Measurements from ENCODE around the gene TMEM213. TPM values are rescaled to one million over a fixed set of nuclear protein-coding genes. Genes with fewer than 3 reads are reported as not detected.

Gene TMEM213
- total and polyA plus RNA-seq, 10 donors, result 0.05 TPM; not detected in 9

- no peak for TF ChIP-seq POLR2A (IDR thresholded peaks at IDR 0.05)
- no peak for TF ChIP-seq CTCF (IDR thresholded peaks at IDR 0.05 in 8 of 11, conservative IDR thresholded peaks at IDR 0.05 in 3 of 11)
- no peak for TF ChIP-seq POLR2AphosphoS5 (IDR thresholded peaks at IDR 0.05)
- H3K27ac ChIP-seq, result no peak overlapping the region
- no peaks in the 10 kb centered on the region for H3K9me3 ChIP-seq
- DNase-seq, result peak; percentile 46
- peaks cover 0 to 10% (median 0%) of the 10 kb centered on the region in 7 donors for H3K27me3 ChIP-seq (replicated peaks in 1 of 7)
- H3K4me3 ChIP-seq, result no peak overlapping the region
- H3K36me3 ChIP-seq, result no peaks in the 10 kb centered on the region
- H3K4me1 ChIP-seq, result no peaks in the 10 kb centered on the region
- 64 to 82% (median 77%) methylated on average over 10 of the region's 10 CpGs for WGBS, 5 donors
- intact Hi-C loops (cut with DNase I; ENCODE audit: low total_unique reads), result no loop called here
Observed at GRCh38 chr7:138776166-138776833, 21.5 kb upstream of the TMEM213 start.

- no peak overlapping the region for H3K4me3 ChIP-seq
- H3K36me3 ChIP-seq, result no peaks in the 10 kb centered on the region
- H3K27me3 ChIP-seq (replicated peaks in 1 of 7), result peaks cover 0 to 8% (median 0%) of the 10 kb centered on the region in 7 donors
- intact Hi-C loops (cut with DNase I; ENCODE audit: low total_unique reads), result no loop called here
- DNase-seq, result no peak
- H3K9me3 ChIP-seq, result peaks cover 0 to 6% (median 0%) of the 10 kb centered on the region in 8 donors
- H3K27ac ChIP-seq, result no peak overlapping the region
- WGBS, 5 donors, result 82 to 94% (median 87%) methylated on average over 2 of the region's 2 CpGs
- H3K4me1 ChIP-seq, result no peaks in the 10 kb centered on the region
- no peak for TF ChIP-seq CTCF (IDR thresholded peaks at IDR 0.05 in 8 of 11, conservative IDR thresholded peaks at IDR 0.05 in 3 of 11)
- no peak for TF ChIP-seq POLR2A (IDR thresholded peaks at IDR 0.05)
- TF ChIP-seq POLR2AphosphoS5 (IDR thresholded peaks at IDR 0.05), result no peak
Observed at GRCh38 chr7:138781004-138781403, 16.8 kb upstream of the TMEM213 start.

GRCh38 chr7:138784692-138785091 lies 13.1 kb upstream of the TMEM213 start:
- TF ChIP-seq POLR2A (IDR thresholded peaks at IDR 0.05), result no peak
- TF ChIP-seq CTCF (IDR thresholded peaks at IDR 0.05 in 8 of 11, conservative IDR thresholded peaks at IDR 0.05 in 3 of 11), result no peak
- TF ChIP-seq POLR2AphosphoS5 (IDR thresholded peaks at IDR 0.05), result no peak
- Histone ChIP-seq H3K27ac (no peak overlapping the region), H3K9me3 (peaks cover 0 to 22% (median 9%) of the 10 kb centered on the region in 8 donors), H3K36me3 (no peaks in the 10 kb centered on the region), H3K4me1 (no peaks in the 10 kb centered on the region), H3K27me3 (replicated peaks in 1 of 7) (peaks cover 0 to 11% (median 0%) of the 10 kb centered on the region in 7 donors), H3K4me3 (no peak overlapping the region)
- intact Hi-C loops (cut with DNase I; ENCODE audit: low total_unique reads), result no loop called here
- no peak for DNase-seq
- WGBS, 5 donors, result 51 to 84% (median 75%) methylated on average over 4 of the region's 4 CpGs

- peak; percentile 27 for DNase-seq
- intact Hi-C loops (cut with DNase I; ENCODE audit: low total_unique reads), result no loop called here
- Histone ChIP-seq H3K27me3 (replicated peaks in 1 of 7) (peaks cover 0 to 11% (median 0%) of the 10 kb centered on the region in 7 donors), H3K9me3 (peaks cover 0 to 22% (median 9%) of the 10 kb centered on the region in 8 donors), H3K27ac (no peak overlapping the region), H3K36me3 (no peaks in the 10 kb centered on the region), H3K4me3 (no peak overlapping the region), H3K4me1 (no peaks in the 10 kb centered on the region)
- TF ChIP-seq POLR2AphosphoS5 (IDR thresholded peaks at IDR 0.05), result no peak
- no peak for TF ChIP-seq CTCF (IDR thresholded peaks at IDR 0.05 in 8 of 11, conservative IDR thresholded peaks at IDR 0.05 in 3 of 11)
- no peak for TF ChIP-seq POLR2A (IDR thresholded peaks at IDR 0.05)
- 53 to 70% (median 67%) methylated on average over 10 of the region's 10 CpGs for WGBS, 5 donors
Observed at GRCh38 chr7:138785587-138786437, 12.0 kb upstream of the TMEM213 start.
